K562 (cell line): Measurements from ENCODE around the gene TAS1R3. TPM values are rescaled to one million over a fixed set of nuclear protein-coding genes. Genes with fewer than 3 reads are reported as not detected.

Source experiments
- ATAC-seq: fragments of 200-7000 bp; cut with Tn5 transposase; 3 replicates; pipeline ENCODE4 v1.9.1; 2020; ENCODE audit warnings: moderate library complexity
- BruUV-seq: library from RNA; stranded (reverse); fragments of 400-500 nt; replicated peaks from 2 replicates; lab custom pipeline; 2021; lab: Mats Ljungman, UMichigan
- CTCF ChIA-PET: fragments of 300-600 bp; formaldehyde crosslinking; extraction: SDS; loops from one replicate; lab custom pipeline; 2021; ENCODE audit warnings: low intra/inter-chr PET ratio; lab: Yijun Ruan, JAX
- POLR2A ChIA-PET: fragments of 300-600, 350-650 bp; sonication (Branson Sonifier 250); formaldehyde crosslinking; extraction: SDS; loops from one replicate; lab custom pipeline; 2021; ENCODE audit warnings: antibody characterized with exemption, inconsistent platforms; lab: Yijun Ruan, JAX
- DNase-seq, 4 experiments: peaks; one replicate each; pipeline versions ENCODE4 v3.0.0 to v3.0.0-alpha.2; 2011 to 2018; ENCODE audit warnings: low spot score in 3 of 4, mixed read lengths in 3 of 4; ENCODE audit errors: extremely low read depth in 1 of 4
- FAIRE-seq: peaks from 2 replicates; lab custom pipeline; 2011; peaks lifted over from hg19 to GRCh38; lab: Jason Lieb, UNC
- H2AFZ ChIP-seq: 2 replicates; pipeline ENCODE4 v1.6.0; 2011; ENCODE audit warnings: low read depth, low read length, control low read depth, inconsistent platforms
- H3K27ac ChIP-seq: fragments of 200-600 bp; 3 replicates; pipeline ENCODE4 v1.8.0; 2011; ENCODE audit warnings: low read depth, mild to moderate bottlenecking, control low read depth, inconsistent platforms, low read length, moderate library complexity, mixed read lengths; ENCODE audit errors: extremely low read depth
- H3K27me3 ChIP-seq, 2 experiments: fragments of 300-600 bp in 1 of 2; 2 replicates in 1 of 2; 3 replicates in 1 of 2; pipeline versions ENCODE4 v1.6.0 to v1.8.0; 2011; ENCODE audit warnings: inconsistent platforms in 2 of 2, low read length in 2 of 2, mild to moderate bottlenecking in 1 of 2, mixed read lengths in 1 of 2, moderate library complexity in 1 of 2; ENCODE audit not compliant: control insufficient read depth in 2 of 2, insufficient read depth in 2 of 2
- H3K36me3 ChIP-seq: fragments of 300-600 bp; 3 replicates; pipeline ENCODE4 v1.8.0; 2011; ENCODE audit warnings: mild to moderate bottlenecking, low read length, inconsistent platforms; ENCODE audit not compliant: control insufficient read depth, insufficient read depth
- H3K4me1 ChIP-seq, 2 experiments: fragments of 200-600 bp in 1 of 2; replicated peaks in 1 of 2; 2 replicates in 1 of 2; 3 replicates in 1 of 2; pipeline versions ENCODE4 v1.5.1 to v1.8.0; 2011; ENCODE audit warnings: inconsistent platforms in 2 of 2, low read length in 2 of 2, mild to moderate bottlenecking in 1 of 2, mixed read lengths in 1 of 2, moderate library complexity in 1 of 2; ENCODE audit not compliant: control insufficient read depth in 2 of 2, insufficient read depth in 2 of 2
- H3K4me2 ChIP-seq: 2 replicates; pipeline ENCODE4 v1.6.1; 2011; ENCODE audit warnings: low read length, control low read depth, inconsistent platforms, mixed read lengths; ENCODE audit not compliant: insufficient read depth
- H3K4me3 ChIP-seq: fragments of 200-600 bp; sonication (generic), shearing (Covaris generic); 2 replicates; pipeline ENCODE4 v1.5.1; 2016; ENCODE audit warnings: control low read depth, inconsistent platforms
- H3K79me2 ChIP-seq: fragments of 200-600 bp; 3 replicates; pipeline ENCODE4 v1.8.0; 2011; ENCODE audit warnings: low read length, inconsistent platforms; ENCODE audit not compliant: control insufficient read depth, insufficient read depth
- H3K9ac ChIP-seq, 2 experiments: 2 replicates each; pipeline versions ENCODE4 v1.6.0 to v1.6.1; 2011; ENCODE audit warnings: low read depth in 2 of 2, low read length in 2 of 2, control low read depth in 1 of 2, inconsistent platforms in 1 of 2, mild to moderate bottlenecking in 1 of 2, mixed read lengths in 1 of 2; ENCODE audit not compliant: insufficient read depth in 1 of 2
- H3K9me1 ChIP-seq: one replicate; pipeline ENCODE4 v1.6.0; 2011; ENCODE audit warnings: inconsistent platforms, mild to moderate bottlenecking, low read length, moderate library complexity; ENCODE audit not compliant: control insufficient read depth, insufficient read depth
- H3K9me3 ChIP-seq: replicated peaks from 2 replicates; pipeline ENCODE4 v1.5.1; 2011; ENCODE audit warnings: low read depth, low read length, inconsistent platforms; ENCODE audit not compliant: control insufficient read depth, insufficient read depth
- H4K20me1 ChIP-seq: replicated peaks from 2 replicates; pipeline ENCODE4 v1.6.1; 2011; ENCODE audit warnings: low read length, inconsistent platforms, mixed read lengths; ENCODE audit not compliant: control insufficient read depth, insufficient read depth
- CBX1 ChIP-seq: sonication (generic); IDR thresholded peaks from 2 replicates; pipeline ENCODE4 v1.6.1; 2016; ENCODE audit warnings: antibody characterized with exemption, low read depth, mild to moderate bottlenecking
- CREB3L1 ChIP-seq: fragments of 450-650 bp; IDR thresholded peaks from 2 replicates; pipeline ENCODE4 v1.6.1; 2014; ENCODE audit warnings: low read depth, mild to moderate bottlenecking, moderate library complexity, borderline replicate concordance
- FOS ChIP-seq: IDR thresholded peaks from 3 replicates; pipeline ENCODE4 v1.6.1; 2011; ENCODE audit not compliant: insufficient read length; ENCODE audit errors: extremely low read depth
- HNRNPLL ChIP-seq: fragments of 200-400 bp; formaldehyde crosslinking; IDR thresholded peaks from 2 replicates; pipeline ENCODE4 v1.6.1; 2017; ENCODE audit warnings: low read length, low read depth, mild to moderate bottlenecking; ENCODE audit not compliant: poor library complexity, severe bottlenecking
- KDM1A ChIP-seq, 2 experiments: fragments of 450-650 bp; IDR thresholded peaks; 2 replicates each; pipeline ENCODE4 v1.6.1; 2016; ENCODE audit warnings: mild to moderate bottlenecking in 2 of 2
- NFIC ChIP-seq: fragments of 450-650 bp; IDR thresholded peaks from 2 replicates; pipeline ENCODE4 v1.6.1; 2017; ENCODE audit warnings: mild to moderate bottlenecking, inconsistent platforms
- PTRF ChIP-seq: fragments of 450-650 bp; IDR thresholded peaks from 2 replicates; pipeline ENCODE4 v1.6.1; 2016; ENCODE audit warnings: mild to moderate bottlenecking, missing genetic modification characterization, missing compliant biosample characterization
- SUPT5H ChIP-seq: fragments of 450-650 bp; IDR thresholded peaks from 2 replicates; pipeline ENCODE4 v1.6.1; 2016
- TGIF2 ChIP-seq: sonication (generic); formaldehyde crosslinking; IDR thresholded peaks from 2 replicates; pipeline ENCODE4 v1.8.1; 2022; ENCODE audit warnings: mild to moderate bottlenecking, missing genetic modification reagents, moderate library complexity
- THRA ChIP-seq: fragments of 450-650 bp; IDR thresholded peaks from 2 replicates; pipeline ENCODE4 v1.6.1; 2017; ENCODE audit warnings: mild to moderate bottlenecking, moderate library complexity
- THRB ChIP-seq: fragments of 450-650 bp; formaldehyde crosslinking; conservative IDR thresholded peaks from 2 replicates; pipeline ENCODE4 v1.4.0; 2022; ENCODE audit warnings: mild to moderate bottlenecking, missing genetic modification characterization
- ZNF584 ChIP-seq: fragments of 200-800 bp; sonication (Bioruptor generic); IDR thresholded peaks from 2 replicates; pipeline ENCODE4 v1.6.1; 2016; ENCODE audit warnings: low read depth, mild to moderate bottlenecking, missing genetic modification characterization, missing compliant biosample characterization
- WGBS: fragments of 100-300 bp; shearing (Covaris generic); methylation state at CpG from one replicate; pipeline ENCODE4 v1.1.6; 2016; ENCODE audit warnings: low coverage, mixed read lengths; ENCODE audit not compliant: insufficient coverage; ENCODE audit errors: missing lambda C conversion rate; 5-methylcytosine and 5-hydroxymethylcytosine counted together
- in situ Hi-C: fragments of 300-500 bp; cut with MboI; formaldehyde crosslinking; loops from 4 replicates; pipeline ENCODE4 v1.15.0; 2018; ENCODE audit warnings: inconsistent platforms, mixed read lengths
- intact Hi-C: fragments of 100-400 bp; cut with micrococcal nuclease; formaldehyde crosslinking; loops from 2 replicates; pipeline ENCODE4 v1.14.2; 2022
- polyA plus RNA-seq, 8 experiments: library from polyadenylated mRNA; depleted of rRNA in 4 of 8; stranded (reverse) in 5 of 8; unstranded in 3 of 8; fragments of >200 nt; fragmentation: Nextera tagmentation in 2 of 8; fragmentation: Illumina TruSeq in 1 of 8; extraction: Ambion mirVana in 2 of 8; extraction: Trizol in 1 of 8; gene quantifications; 2 replicates each; pipeline versions ENCODE4 v1.2.1 to v1.2.3, GENCODE V29; 2011 to 2014; ENCODE audit warnings: inconsistent platforms in 1 of 8, missing spikeins in 1 of 8
- total RNA-seq, 7 experiments: library from RNA; depleted of rRNA in 6 of 7; stranded (reverse); fragments of >200 nt in 6 of 7; fragmentation: Illumina TruSeq in 2 of 7; extraction: Trizol in 2 of 7; gene quantifications; 2 replicates each; pipeline versions ENCODE4 v1.2.1 to v1.2.3, GENCODE V29; 2011 to 2021; ENCODE audit warnings: low replicate concordance in 1 of 7

Gene TAS1R3
- total and polyA plus RNA-seq, 9 of the 15 experiments (the other 6 are each of a cell fraction or from before 2014, with no cell fraction given) = 0.07 to 0.13 TPM; not detected in 7

GRCh38 chr1:1357871-1358432 is 26.9 kb downstream of the TAS1R3 start (continued):
- TF ChIP-seq FOS = no peak
- no peak for TF ChIP-seq THRB
- TF ChIP-seq TGIF2 (CRISPR knock-in tag) = no peak
- no peak for TF ChIP-seq ZNF584 (CRISPR knock-in tag)
- no peak for TF ChIP-seq THRA
- TF ChIP-seq, all 486 proteins: peak for 2

GRCh38 chr1:1358433-1359271 is 27.6 kb downstream of the TAS1R3 start, which contains the start of gene MXRA8:
TSS of gene MXRA8 (minus strand) at chr1:1358555. CDS start at chr1:1358504, 51 bp downstream.
- in situ Hi-C loops (no loop called here), intact Hi-C loops (no loop called here)
- Histone ChIP-seq H2AFZ (peak within 1 kb of the TSS; percentile 99), H3K4me1 (peaks cover 19 to 79% of the 10 kb centered on the region in 2 experiments), H3K9ac (peak within 1 kb of the TSS; percentile 74 to 89), H3K9me1 (no peaks in the 10 kb centered on the region), H3K79me2 (peaks cover 10% of the 10 kb centered on the region; the same call in 2 of the 3 replicates), H3K27me3 (no peaks in the 10 kb centered on the region; a peak in 1 of 5 replicates), H3K4me2 (peak within 1 kb of the TSS; percentile 71), H3K36me3 (no peaks in the 10 kb centered on the region), H4K20me1 (no peaks in the 10 kb centered on the region), H3K4me3 (peak within 1 kb of the TSS; percentile 33), H3K9me3 (0 out of 2 replicates have a peak, but pooled peaks cover 2% of the 10 kb centered on the region), H3K27ac (peak within 1 kb of the TSS; percentile 74)
- 27% methylated on average over 29 of the region's 29 CpGs for WGBS
- FAIRE-seq (peak; percentile 96), ATAC-seq (peak; percentile 93), DNase-seq (peak; percentile 92 to 96 (median 94))
- ChIA-PET CTCF (no interaction called here), POLR2A (interaction anchor here (1.0 to 1.1 kb wide), 2 partner anchors 12 to 18 kb away, joined by 5 read pairs; no protein-coding TSS in a partner anchor)
- BruUV-seq = no TSS peak
- peak in 1 of 2 experiments; percentile 77; a peak in 1 of 4 replicates for TF ChIP-seq KDM1A (IDR thresholded peaks at IDR 0.05)
- TF ChIP-seq CREB3L1 = 0 out of 2 replicates have a peak, but pooled peaks have one; percentile 15
- TF ChIP-seq HNRNPLL = peak; percentile 31
- TF ChIP-seq SUPT5H = peak; percentile 42; the same call in 1 of the 2 replicates
- TF ChIP-seq NFIC = peak; percentile 62; the same call in 1 of the 2 replicates
- TF ChIP-seq CBX1 = no peak
- no peak for TF ChIP-seq PTRF
